IPS-NIHi7 (cell line): Measurements from ENCODE around the gene SPRED2.

Source experiments
- DNase-seq: peaks from one replicate; pipeline ENCODE4 v3.0.0; 2012; ENCODE audit warnings: mixed read lengths; ENCODE audit errors: extremely low spot score

The SPRED2 gene, protein sequence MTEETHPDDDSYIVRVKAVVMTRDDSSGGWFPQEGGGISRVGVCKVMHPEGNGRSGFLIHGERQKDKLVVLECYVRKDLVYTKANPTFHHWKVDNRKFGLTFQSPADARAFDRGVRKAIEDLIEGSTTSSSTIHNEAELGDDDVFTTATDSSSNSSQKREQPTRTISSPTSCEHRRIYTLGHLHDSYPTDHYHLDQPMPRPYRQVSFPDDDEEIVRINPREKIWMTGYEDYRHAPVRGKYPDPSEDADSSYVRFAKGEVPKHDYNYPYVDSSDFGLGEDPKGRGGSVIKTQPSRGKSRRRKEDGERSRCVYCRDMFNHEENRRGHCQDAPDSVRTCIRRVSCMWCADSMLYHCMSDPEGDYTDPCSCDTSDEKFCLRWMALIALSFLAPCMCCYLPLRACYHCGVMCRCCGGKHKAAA

GRCh38 chr2:65432227-65433190 is at the start of gene SPRED2:
Gene SPRED2 (minus strand): TSS chr2:65432599. CDS start chr2:65431987, 612 bp downstream.
- DNase-seq, result peak; percentile 73

- DNase-seq, result no peak
Observed at GRCh38 chr2:65481961-65482360, 49.6 kb upstream of the SPRED2 start.

GRCh38 chr2:65479524-65479923 is 47.1 kb upstream of the SPRED2 start:
- no peak for DNase-seq

GRCh38 chr2:65478498-65479135 is 46.2 kb upstream of the SPRED2 start:
- DNase-seq, result no peak

- DNase-seq, result no peak
Observed at GRCh38 chr2:65477590-65477989, 45.2 kb upstream of the SPRED2 start.

DNA sequence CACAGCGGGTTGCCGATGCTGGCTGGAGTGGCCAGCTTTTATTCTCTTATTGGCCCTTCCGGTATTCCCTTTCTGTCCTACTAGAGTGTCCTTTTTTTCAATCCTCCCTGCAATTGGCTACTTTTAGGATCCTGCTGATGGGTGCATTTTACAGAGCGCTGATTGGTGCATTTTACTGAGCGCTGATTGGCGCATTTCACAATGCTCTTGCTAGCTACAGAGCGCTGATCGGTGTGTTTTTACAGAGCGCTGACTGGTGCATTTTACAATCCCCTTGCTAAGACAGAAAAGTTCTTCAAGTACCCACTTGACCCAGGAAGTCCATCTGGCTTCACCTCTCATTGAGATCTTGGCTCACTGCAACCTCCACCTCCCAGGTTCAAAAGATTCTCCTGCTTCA is 44.4 kb upstream of the SPRED2 start:
- DNase-seq, result no peak

DNA sequence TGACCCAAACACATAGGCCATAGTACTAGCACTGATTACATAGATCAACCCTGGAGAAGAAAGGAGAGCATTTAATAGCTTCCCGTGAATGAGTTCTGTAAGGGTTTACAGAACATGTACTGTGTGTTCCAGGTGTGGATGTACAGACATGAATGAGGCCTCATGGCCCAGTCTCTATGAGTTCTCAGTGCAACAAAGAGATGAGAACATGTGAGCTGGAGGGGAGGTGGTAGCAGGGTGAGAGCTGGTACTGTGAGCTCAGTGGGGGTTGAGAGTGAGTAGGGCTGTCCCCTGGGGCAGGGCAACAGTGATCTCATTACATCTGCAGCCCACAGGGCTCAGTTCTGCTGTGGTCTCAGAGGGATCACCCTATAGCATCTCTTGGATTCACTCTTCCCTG is 42.6 kb upstream of the SPRED2 start:
- no peak for DNase-seq

DNA sequence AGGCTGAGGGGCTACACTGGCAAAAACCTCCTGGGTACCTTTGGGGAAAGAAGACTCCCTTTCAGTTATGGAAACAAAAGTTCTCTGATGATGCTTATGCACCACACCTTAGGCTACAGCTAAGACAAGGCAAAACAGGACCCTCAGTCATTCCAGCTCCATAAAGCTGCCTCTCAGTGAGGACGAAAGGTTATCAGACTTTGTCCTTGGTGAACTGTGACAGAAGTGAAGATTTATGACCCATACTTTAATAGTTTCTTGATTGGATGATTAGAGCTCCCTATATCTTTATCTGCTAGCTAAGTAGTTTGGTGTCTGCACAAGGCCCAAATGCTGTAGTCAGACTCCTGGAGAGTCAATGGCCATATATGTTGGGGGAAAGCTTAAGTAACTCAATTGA is 40.6 kb upstream of the SPRED2 start:
- DNase-seq, result no peak

- DNase-seq, result no peak
Observed at GRCh38 chr2:65471409-65471808, 39.0 kb upstream of the SPRED2 start.

DNA sequence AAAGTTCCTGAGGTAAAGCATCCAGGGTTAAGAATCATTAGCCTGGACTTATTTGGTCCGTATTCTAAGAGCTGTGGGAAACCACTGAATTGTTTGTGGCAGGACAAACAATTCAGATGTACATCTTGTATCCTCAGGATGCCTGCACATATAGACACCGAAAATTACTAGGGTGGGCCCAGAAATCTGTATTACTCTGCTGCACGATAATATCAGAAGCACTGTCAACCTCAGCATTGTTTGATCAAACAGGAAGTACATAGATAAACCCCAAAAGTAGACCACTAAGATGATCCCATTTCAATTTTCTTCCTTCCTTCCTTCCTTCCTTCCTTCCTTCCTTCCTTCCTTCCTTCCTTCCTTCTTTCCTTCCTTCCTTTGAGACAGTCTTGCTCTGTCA is 34.2 kb upstream of the SPRED2 start:
- DNase-seq, result no peak

- no peak for DNase-seq
Observed at GRCh38 chr2:65465857-65466256, 33.5 kb upstream of the SPRED2 start.

DNA sequence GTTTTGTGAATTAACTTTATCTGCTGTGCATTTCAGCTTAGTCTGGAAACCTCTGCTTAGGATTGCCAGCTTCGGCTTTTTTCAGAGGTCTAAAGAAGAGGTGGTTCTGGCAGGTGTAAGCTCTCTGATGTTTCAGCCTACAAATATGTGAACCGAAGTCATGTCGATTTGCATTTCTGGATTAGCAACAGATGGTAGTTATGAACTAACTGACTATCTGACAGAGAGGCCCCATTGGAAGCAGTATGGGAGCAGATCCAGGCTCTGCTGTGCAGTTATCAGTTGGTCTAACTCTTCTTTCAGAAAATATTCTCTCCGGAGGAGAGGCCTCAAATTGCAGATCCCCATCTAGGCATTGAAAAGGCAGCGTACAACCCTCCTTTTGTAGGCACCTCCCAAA is 32.7 kb upstream of the SPRED2 start:
- no peak for DNase-seq

GRCh38 chr2:65464604-65465003 is 32.2 kb upstream of the SPRED2 start:
- no peak for DNase-seq

DNA sequence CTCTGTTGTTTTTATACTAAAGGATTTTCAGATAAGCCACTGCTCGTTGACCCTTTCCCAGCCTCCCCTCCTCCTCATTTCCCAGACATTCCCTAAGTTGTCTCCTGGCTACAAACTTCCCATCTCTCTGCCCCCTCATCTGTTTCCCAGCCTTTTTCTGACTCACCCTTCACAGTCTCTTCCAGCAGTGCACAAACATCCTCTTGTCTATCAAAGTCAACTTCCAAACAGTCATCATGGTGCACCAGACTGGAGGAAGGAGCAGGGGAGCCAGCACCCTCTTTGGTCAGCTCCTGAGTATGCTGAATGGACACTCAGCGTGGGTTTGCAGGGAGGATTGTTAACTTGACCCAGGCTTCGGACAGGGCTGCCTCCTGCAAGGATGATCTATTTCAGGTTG is 26.6 kb upstream of the SPRED2 start:
- DNase-seq, result no peak

DNA sequence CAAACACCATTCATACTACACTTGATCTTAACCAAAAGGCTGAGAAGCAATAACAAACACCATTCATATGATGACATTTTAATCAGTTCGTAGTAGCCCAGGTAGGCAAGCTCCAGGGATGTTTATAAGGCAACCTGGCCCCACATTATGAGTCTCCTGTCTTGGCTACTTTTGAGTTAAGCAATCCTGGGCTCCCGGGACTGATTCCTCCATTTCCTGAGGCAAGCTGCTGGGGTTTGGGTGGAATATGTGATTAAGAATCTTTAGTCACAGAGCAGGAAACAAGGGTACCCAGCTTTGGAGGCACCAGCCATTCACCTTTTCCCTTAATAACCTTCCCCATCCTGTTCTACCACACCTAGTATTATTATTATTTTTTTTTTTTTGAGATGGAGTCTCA is 24.5 kb upstream of the SPRED2 start:
- DNase-seq, result no peak

DNA sequence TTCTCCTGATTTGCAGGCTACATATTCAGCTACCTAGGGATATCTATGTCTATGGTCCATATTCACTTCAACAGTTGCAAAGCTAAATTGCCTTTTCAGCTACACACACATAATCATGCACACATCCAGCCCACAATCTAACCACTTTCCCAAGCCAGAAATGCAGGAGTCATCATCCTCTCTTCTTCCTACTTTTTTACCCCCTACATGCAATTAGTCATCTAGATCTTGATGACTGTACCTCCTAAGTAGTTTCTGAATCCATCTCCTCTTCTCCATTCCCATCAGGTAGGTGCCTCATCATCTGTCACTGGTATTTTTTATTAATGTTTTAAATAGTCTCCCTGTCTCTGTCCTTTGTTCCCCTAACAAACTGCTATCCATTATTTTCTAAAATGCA is 23.7 kb upstream of the SPRED2 start:
- no peak for DNase-seq

DNA sequence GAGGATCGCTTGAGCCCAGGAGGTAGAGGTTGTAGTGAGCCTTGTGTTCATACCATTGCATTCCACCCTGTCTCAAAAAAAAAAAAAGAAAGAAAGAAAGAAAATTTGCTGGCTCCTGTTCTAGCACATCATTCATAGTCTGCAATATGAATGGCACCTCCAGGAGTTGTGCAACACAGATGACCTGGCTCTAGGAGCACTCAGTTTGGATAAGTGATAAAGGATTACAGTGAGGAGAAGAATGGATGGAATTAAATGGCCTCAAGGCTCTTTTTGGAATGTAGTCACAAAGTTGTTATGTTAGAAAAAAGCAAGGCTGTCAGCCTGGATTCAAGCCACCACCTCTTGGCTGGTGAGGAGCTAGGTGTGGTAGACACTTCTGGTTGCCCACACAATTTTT is 21.5 kb upstream of the SPRED2 start:
- no peak for DNase-seq

- no peak for DNase-seq
Observed at GRCh38 chr2:65452150-65452895, 19.9 kb upstream of the SPRED2 start.

DNA sequence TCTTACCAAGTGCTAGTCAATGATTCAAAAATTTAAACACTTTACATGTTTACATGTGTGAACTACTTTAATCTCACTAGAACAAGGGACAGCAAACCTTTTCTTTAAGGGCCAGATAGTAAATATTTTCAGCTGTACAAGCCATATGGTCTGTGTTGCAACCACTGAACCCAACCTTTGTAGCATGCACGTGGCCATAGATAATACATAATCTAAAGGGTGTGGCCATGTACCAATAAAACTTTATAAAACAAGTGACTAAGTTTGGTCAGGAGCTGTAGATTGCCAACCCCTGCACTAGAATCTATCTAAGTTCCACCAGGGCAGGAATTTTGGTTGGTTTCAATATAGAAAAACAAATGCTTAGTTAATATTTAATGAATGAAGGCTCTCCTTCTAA is 18.4 kb upstream of the SPRED2 start:
- DNase-seq, result no peak

- DNase-seq, result no peak
Observed at GRCh38 chr2:65450393-65450792, 18.0 kb upstream of the SPRED2 start.

DNA sequence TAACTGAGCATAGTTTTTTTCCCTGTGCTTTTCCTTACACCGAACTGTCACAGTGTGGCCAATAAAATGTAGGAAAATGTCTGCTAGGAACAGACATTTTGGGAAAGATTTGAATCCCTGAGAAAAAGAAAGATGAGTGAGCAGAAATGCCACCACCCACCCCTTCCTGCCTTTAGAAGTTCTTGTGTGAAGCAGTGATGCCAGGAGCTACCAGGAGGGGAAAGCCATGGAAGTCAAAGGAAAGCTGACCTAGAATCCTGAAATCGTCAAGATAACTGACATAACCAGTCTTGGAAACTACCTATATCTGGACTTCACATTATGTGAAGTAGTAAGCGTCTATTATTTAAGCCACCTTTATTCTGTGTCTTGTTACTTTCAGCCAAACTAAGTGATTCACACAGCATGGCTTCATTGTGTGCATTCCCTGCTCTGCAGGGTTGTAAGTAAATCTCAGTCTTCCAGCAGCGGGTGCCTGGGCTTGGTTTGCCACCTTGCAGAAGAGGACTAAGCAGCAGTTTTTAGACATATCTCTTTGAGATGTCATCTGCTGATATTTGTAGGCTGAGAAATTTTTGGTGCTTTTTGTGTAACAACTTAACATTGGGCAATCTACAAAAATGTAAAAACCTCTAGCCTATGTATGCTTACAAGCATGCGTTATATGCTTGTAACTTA is 11.2 kb upstream of the SPRED2 start:
- DNase-seq, result no peak
